Measurements from ENCODE around the gene FAM107A.

Gene FAM107A

GRCh38 chr3:58594117-58594516 lies 16.9 kb upstream of the FAM107A start:
- TF ChIP-seq, protein P1, sequence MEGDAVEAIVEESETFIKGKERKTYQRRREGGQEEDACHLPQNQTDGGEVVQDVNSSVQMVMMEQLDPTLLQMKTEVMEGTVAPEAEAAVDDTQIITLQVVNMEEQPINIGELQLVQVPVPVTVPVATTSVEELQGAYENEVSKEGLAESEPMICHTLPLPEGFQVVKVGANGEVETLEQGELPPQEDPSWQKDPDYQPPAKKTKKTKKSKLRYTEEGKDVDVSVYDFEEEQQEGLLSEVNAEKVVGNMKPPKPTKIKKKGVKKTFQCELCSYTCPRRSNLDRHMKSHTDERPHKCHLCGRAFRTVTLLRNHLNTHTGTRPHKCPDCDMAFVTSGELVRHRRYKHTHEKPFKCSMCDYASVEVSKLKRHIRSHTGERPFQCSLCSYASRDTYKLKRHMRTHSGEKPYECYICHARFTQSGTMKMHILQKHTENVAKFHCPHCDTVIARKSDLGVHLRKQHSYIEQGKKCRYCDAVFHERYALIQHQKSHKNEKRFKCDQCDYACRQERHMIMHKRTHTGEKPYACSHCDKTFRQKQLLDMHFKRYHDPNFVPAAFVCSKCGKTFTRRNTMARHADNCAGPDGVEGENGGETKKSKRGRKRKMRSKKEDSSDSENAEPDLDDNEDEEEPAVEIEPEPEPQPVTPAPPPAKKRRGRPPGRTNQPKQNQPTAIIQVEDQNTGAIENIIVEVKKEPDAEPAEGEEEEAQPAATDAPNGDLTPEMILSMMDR (IDR thresholded peaks at IDR 0.05; ENCODE audit: borderline replicate concordance, insufficient read depth, low read depth, low read length) = no peak
- no peak overlapping the region for H3K4me3 ChIP-seq (ENCODE audit: low read depth, low read length)

DNA sequence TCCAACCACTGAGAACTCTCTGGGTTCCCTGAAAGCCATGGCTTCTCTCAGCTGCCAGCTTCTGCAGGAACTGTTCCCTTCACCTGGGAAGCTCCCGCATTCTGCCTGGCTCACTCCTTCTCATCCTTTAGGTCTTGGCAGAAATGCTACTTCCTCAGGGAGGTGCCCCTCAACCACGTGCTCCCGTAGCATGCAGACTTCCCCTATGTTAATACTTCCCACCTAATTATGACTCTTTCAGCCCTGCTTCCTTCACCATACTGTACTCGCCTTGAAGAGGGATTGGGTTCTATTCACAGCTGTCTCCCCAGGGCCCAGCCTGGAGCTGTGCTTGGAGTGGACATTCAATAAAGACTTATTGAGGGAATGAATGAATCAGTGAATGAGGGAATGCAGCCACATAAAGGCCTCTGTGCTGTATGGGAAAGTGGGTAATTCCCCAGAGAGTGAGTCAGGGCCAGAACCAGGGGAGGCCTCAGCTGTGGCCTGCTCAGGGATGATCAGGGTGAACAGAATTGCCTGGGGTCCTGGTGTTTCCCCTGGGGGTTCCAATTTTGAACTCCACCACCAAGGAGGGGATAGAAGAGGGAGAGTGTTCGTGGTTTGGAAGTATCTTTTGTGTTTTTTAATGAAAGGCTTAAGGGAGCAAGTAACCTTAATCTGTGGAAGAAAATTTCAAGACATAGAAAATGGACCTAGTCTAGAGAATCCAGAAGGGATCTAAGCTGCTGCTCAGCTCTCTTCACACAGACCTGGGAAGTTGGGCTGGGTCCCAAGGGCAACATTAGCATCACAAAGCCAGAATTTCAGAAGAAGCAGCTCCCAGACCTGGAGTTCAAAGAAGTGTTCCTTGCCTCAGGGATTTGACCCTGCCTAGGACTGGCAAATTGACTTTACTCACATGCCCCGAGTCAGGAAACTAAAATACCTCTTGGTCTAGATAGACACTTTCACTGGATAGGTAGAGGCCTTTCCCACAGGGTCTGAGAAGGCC lies 14.6 kb upstream of the FAM107A start:
- TF ChIP-seq, protein P1 (IDR thresholded peaks at IDR 0.05; ENCODE audit: borderline replicate concordance, insufficient read depth, low read depth, low read length) = no peak

DNA sequence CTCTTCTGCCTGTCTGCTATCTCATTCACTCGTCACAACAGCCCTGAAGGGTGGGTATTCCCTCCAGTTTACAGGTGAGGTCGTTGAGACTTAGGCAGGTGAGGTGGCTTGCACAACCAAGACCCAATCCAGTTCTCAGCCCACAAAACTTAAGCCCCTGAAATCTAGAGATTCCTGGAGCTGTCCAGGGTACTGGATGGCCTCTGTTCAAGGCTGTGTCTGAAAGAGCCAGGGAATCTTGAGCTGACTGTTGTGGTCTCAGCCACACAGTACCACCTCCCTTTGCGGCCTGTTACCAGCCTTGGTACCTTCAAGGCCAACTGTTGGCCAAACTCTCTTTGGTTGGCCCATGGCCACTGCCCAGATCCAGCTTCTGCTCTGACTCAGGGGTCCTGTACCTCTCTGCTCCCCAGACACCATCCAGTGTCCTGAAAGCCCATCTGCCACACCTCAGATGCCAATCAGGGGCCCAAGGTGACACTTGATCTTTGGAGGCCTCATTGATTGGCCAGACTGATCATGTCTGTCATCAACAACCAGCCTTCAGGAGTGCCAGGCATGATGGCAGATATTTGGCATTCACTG lies 10.9 kb upstream of the FAM107A start:
- no peak overlapping the region for H3K4me3 ChIP-seq (ENCODE audit: low read depth, low read length)
- TF ChIP-seq, protein P1 (IDR thresholded peaks at IDR 0.05; ENCODE audit: borderline replicate concordance, insufficient read depth, low read depth, low read length) = no peak

More for the DNA sequence above, 14.6 kb upstream of the FAM107A start:
- H3K4me3 ChIP-seq (ENCODE audit: low read depth, low read length) = no peak overlapping the region

GRCh38 chr3:58586776-58587192 lies 9.6 kb upstream of the FAM107A start:
- H3K4me3 ChIP-seq (ENCODE audit: low read depth, low read length) = no peak overlapping the region

GRCh38 chr3:58585994-58586393 lies 8.8 kb upstream of the FAM107A start:
- TF ChIP-seq, protein P1 (IDR thresholded peaks at IDR 0.05; ENCODE audit: borderline replicate concordance, insufficient read depth, low read depth, low read length) = no peak
- H3K4me3 ChIP-seq (ENCODE audit: low read depth, low read length) = no peak overlapping the region

More at GRCh38 chr3:58586776-58587192, 9.6 kb upstream of the FAM107A start:
- TF ChIP-seq, protein P1 (IDR thresholded peaks at IDR 0.05; ENCODE audit: borderline replicate concordance, insufficient read depth, low read depth, low read length) = no peak

- TF ChIP-seq, protein P1 (IDR thresholded peaks at IDR 0.05; ENCODE audit: borderline replicate concordance, insufficient read depth, low read depth, low read length) = peak; percentile 86
- H3K4me3 ChIP-seq (ENCODE audit: low read depth, low read length) = peak overlapping the region; percentile 30
Measured at GRCh38 chr3:58585005-58585786, 8.0 kb upstream of the FAM107A start.
